Chondrocyte (in vitro differentiated cells): Measurements from ENCODE around the gene CARNS1. TPM values are rescaled to one million over a fixed set of nuclear protein-coding genes. Genes with fewer than 3 reads are reported as not detected.

ENCODE experiments used
- DNase-seq: peaks from one replicate; pipeline ENCODE4 v3.0.0; 2021; ENCODE audit warnings: mixed read lengths, low spot score
- H3K27ac Mint-ChIP-seq: one replicate; pipeline ENCODE4 v1.8.0; 2021; ENCODE audit warnings: mild to moderate bottlenecking, moderate library complexity, mixed read lengths; ENCODE audit not compliant: unreplicated experiment
- H3K27me3 Mint-ChIP-seq: 2 replicates; pipeline ENCODE4 v1.8.0; 2021; ENCODE audit warnings: low read depth, mixed read lengths
- H3K36me3 Mint-ChIP-seq: 2 replicates; pipeline ENCODE4 v1.8.0; 2021; ENCODE audit warnings: low read depth, mixed read lengths
- H3K4me1 Mint-ChIP-seq: 2 replicates; pipeline ENCODE4 v1.8.0; 2021; ENCODE audit warnings: low read depth, mild to moderate bottlenecking, mixed read lengths
- H3K4me3 Mint-ChIP-seq: one replicate; pipeline ENCODE4 v1.8.0; 2021; ENCODE audit warnings: mild to moderate bottlenecking, moderate library complexity, mixed read lengths; ENCODE audit not compliant: unreplicated experiment
- H3K9me3 Mint-ChIP-seq: 2 replicates; pipeline ENCODE4 v1.8.0; 2021; ENCODE audit warnings: low read depth, mixed read lengths
- total RNA-seq: library from RNA; stranded (reverse); gene quantifications from 3 replicates; pipeline ENCODE4 v1.2.1, GENCODE V29; 2021
- TF ChIP-seq, protein P1 (sequence below): fragments of 200-600 bp; sonication (generic); IDR thresholded peaks from 2 replicates; pipeline ENCODE4 v1.5.0; 2021; ENCODE audit warnings: antibody characterized with exemption, mild to moderate bottlenecking, moderate library complexity

Gene CARNS1
- total RNA-seq, 1 donor from 2014 or later: 1.8 TPM

DNA sequence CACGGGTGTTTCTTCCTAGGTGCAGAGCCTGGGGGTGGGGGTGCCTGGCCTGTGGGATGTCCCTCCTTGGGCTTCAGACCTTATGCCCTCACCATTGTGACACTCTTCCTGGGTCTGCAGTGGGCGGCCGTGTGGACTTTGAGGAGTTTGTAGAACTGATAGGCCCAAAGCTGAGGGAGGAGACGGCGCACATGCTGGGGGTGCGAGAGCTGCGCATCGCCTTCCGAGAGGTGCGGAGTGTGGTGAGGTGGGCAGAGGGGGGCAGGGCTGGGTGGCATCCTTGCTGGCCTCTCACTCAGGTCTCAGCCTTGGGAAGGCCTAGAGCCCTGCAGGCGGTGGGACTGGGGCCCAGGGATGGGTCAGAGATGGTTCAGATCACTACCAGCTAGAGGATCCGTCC lies 42.0 kb downstream of the CARNS1 start:
- H3K27ac Mint-ChIP-seq: no peak overlapping the region
- peak; percentile 88 for DNase-seq
- H3K4me1 Mint-ChIP-seq: no peaks in the 10 kb centered on the region
- no peaks in the 10 kb centered on the region for H3K9me3 Mint-ChIP-seq
- H3K36me3 Mint-ChIP-seq: no peaks in the 10 kb centered on the region
- no peak overlapping the region for H3K4me3 Mint-ChIP-seq
- TF ChIP-seq, protein P1, sequence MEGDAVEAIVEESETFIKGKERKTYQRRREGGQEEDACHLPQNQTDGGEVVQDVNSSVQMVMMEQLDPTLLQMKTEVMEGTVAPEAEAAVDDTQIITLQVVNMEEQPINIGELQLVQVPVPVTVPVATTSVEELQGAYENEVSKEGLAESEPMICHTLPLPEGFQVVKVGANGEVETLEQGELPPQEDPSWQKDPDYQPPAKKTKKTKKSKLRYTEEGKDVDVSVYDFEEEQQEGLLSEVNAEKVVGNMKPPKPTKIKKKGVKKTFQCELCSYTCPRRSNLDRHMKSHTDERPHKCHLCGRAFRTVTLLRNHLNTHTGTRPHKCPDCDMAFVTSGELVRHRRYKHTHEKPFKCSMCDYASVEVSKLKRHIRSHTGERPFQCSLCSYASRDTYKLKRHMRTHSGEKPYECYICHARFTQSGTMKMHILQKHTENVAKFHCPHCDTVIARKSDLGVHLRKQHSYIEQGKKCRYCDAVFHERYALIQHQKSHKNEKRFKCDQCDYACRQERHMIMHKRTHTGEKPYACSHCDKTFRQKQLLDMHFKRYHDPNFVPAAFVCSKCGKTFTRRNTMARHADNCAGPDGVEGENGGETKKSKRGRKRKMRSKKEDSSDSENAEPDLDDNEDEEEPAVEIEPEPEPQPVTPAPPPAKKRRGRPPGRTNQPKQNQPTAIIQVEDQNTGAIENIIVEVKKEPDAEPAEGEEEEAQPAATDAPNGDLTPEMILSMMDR: no peak
- H3K27me3 Mint-ChIP-seq: peaks cover 1% of the 10 kb centered on the region

DNA sequence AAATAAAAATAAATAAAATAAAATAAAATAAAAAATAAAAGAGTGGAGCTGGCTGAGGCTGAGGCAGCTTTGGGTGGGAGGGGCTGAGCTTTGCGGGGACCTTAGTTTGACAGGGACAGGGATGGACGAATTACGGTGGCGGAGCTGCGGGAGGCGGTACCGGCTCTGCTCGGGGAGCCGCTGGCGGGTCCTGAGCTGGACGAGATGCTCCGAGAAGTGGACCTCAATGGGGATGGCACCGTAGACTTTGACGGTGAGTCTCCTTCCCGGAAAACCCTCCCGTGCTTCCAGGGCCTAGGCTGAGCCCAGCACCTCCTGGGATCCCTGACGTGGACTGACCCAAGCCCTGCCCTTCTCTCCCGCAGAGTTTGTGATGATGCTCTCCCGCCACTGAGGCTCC lies 42.8 kb downstream of the CARNS1 start:
- H3K4me3 Mint-ChIP-seq: no peak overlapping the region
- no peaks in the 10 kb centered on the region for H3K36me3 Mint-ChIP-seq
- H3K27ac Mint-ChIP-seq: no peak overlapping the region
- no peaks in the 10 kb centered on the region for H3K9me3 Mint-ChIP-seq
- DNase-seq: no peak
- no peaks in the 10 kb centered on the region for H3K4me1 Mint-ChIP-seq
- peaks cover 1% of the 10 kb centered on the region for H3K27me3 Mint-ChIP-seq
- TF ChIP-seq, protein P1: no peak

DNA sequence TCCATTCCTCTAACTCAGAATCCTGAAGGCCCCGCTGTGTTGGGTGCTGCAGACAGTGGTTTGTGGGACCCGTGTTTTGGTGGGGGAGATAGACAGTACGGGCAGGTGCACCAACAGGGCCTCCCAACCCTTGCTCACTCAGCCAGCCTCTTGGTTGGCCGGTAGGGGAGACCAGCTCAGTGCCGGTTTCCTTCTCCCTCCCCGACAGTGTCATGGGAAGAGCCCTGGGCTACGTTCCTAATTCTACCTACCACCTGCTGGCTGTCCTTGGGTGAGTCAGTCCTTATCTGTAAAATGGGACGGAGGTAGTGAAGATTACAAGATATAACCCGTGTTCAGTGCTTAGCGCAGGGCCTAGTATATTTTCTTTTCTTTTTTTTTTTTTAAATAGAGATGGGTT lies 47.7 kb downstream of the CARNS1 start:
- TF ChIP-seq, protein P1: no peak
- Mint-ChIP-seq H3K27ac (no peak overlapping the region), H3K4me1 (peaks cover 22% of the 10 kb centered on the region), H3K4me3 (no peak overlapping the region), H3K36me3 (no peaks in the 10 kb centered on the region), H3K9me3 (no peaks in the 10 kb centered on the region), H3K27me3 (no peaks in the 10 kb centered on the region)
- DNase-seq: no peak

DNA sequence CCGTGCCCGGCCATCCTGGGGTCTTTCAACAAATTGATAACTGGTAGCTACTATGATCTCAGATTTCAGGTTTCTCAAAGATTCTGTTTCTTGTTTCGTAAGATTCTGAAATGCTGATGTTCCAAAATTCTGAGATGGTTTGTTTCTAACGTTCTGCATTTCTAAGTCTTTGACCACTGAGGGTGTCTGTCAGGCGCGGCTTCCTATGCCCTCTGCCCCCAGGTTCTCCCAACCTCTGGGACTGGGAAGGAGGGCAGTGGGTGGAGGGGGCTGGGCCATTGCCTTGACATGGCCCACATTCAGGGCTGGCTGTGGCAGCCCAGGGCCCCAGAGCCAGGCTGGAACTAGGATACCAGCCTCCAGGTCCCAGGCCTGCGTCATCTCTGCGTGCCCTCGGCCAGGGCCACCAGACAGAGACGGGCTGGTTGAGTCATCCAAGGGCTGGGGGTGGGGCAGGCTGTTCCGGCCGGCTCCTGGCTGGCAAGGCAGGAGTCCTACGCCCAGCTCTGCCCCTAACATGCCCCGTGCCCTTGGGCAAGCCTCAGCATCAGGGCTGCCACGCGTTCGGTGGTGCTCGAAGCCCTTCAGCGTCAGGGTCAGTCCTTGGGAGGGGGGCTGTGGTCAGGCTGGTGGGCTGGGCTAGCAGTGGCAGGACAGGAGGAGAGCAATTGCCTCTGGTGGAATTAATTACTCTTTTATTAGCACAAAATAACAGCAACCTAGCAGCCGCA lies 48.4 kb downstream of the CARNS1 start:
- Mint-ChIP-seq H3K27me3 (no peaks in the 10 kb centered on the region), H3K36me3 (no peaks in the 10 kb centered on the region), H3K27ac (peak overlapping the region; percentile 75), H3K9me3 (no peaks in the 10 kb centered on the region), H3K4me3 (peak overlapping the region; percentile 72), H3K4me1 (peaks cover 26% of the 10 kb centered on the region)
- no peak for DNase-seq
- TF ChIP-seq, protein P1: no peak

DNA sequence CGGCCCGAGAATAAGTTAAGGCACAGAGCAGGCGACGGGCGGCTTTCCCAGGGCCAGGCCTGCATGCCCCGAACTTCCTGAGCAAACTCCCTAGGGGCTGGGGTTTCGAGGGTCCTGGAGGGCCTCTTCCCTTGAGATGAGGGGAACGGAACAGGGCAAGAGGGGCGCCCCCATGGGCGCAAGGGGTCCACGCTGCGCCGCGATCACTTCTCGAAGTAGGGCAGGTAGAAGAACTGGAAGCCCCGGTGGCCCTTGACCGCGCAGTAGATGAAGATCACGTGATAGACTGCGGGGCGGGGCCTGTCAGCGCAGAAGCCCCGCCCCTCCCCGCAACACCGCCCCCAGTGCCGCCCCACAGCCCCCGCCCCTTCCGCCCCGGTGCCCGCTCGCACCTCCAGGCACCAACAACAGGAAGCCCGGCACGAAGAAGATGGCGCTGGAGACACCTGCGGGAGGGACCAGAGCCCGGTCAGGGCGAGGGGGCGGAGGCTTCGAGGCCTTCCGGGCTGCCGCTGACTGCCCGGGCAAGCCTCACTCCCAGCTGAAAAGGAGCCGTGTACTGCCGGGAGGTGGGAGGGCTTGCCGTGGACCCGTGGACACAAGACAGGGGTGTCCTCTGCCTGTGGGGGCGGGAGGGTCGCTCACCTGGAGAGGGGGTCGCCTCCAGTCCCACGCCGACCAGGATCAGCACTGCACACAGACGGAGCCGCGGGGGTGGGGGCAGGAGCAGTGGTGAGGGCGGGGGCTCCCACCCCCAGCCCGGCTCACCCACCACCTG lies 49.1 kb downstream of the CARNS1 start:
- TF ChIP-seq, protein P1: peak; percentile 17
- Mint-ChIP-seq H3K4me1 (peaks cover 30% of the 10 kb centered on the region), H3K4me3 (peak overlapping the region; percentile 72), H3K9me3 (no peaks in the 10 kb centered on the region), H3K27ac (peak overlapping the region; percentile 75), H3K36me3 (no peaks in the 10 kb centered on the region), H3K27me3 (no peaks in the 10 kb centered on the region)
- DNase-seq: peak; percentile 93
